Measurements from ENCODE around the gene VAV3.

Gene VAV3

GRCh38 chr1:108000620-108001111 is 35.7 kb upstream of the VAV3 start:
- peak; percentile 26 for DNase-seq (ENCODE audit: low read depth)
- TF ChIP-seq CTCF (conservative IDR thresholded peaks at IDR 0.05; ENCODE audit: low read length): no peak
- H3K4me3 ChIP-seq (ENCODE audit: low read length): no peak overlapping the region

DNA sequence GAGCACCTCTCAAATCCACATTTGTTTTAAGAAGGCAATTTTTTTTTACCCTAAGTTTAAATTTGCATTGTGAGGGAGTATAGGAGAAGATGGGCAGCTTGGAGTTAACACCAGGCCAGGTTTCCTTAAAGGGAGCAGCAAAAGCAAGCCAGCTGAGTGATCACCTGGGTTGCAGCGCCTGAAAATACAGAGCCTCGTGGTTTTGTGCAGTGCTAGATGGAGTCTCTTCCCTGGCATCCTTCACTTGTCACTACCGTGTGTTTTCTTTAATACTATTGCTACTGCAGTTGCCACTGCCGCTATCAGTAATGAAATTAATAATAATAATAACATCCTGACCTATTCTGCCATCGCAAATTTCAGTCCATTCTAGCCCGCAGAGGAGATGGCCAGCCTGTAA is 35.2 kb upstream of the VAV3 start:
- no peak for TF ChIP-seq CTCF (conservative IDR thresholded peaks at IDR 0.05; ENCODE audit: low read length)
- H3K4me3 ChIP-seq (ENCODE audit: low read length): no peak overlapping the region
- DNase-seq (ENCODE audit: low read depth): no peak

- no peak for TF ChIP-seq CTCF (conservative IDR thresholded peaks at IDR 0.05; ENCODE audit: low read length)
- no peak for DNase-seq (ENCODE audit: low read depth)
These were observed 32.9 kb upstream of the VAV3 start for GRCh38 chr1:107997866-107998265.

DNA sequence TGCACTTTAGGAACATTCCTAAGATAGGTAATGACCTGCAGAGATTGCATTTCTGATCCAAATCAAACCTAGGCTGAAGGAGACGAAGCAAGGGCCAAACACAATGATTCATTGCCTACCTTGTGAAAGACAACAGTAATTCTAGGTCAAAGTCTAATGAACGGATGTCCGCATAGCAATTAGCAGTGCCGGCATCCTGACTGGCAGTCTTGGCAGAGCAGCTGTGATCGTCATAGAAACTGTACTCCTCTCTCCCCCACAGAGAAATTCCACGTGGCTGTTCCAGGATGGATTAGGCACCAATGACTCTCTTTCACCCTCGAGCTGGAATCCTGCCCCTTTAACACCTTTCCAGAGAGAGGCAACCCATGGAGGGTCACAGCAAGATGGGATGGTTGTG is 28.9 kb upstream of the VAV3 start:
- DNase-seq (ENCODE audit: low read depth): no peak
- no peak overlapping the region for H3K4me3 ChIP-seq (ENCODE audit: low read length)
- TF ChIP-seq CTCF (conservative IDR thresholded peaks at IDR 0.05; ENCODE audit: low read length): no peak

More at GRCh38 chr1:107997866-107998265, 32.9 kb upstream of the VAV3 start:
- no peak overlapping the region for H3K4me3 ChIP-seq (ENCODE audit: low read length)

GRCh38 chr1:107992347-107992746 is 27.4 kb upstream of the VAV3 start:
- no peak overlapping the region for H3K4me3 ChIP-seq (ENCODE audit: low read length)
- TF ChIP-seq CTCF (conservative IDR thresholded peaks at IDR 0.05; ENCODE audit: low read length): no peak
- no peak for DNase-seq (ENCODE audit: low read depth)

- no peak overlapping the region for H3K4me3 ChIP-seq (ENCODE audit: low read length)
- peak; percentile 90 for DNase-seq (ENCODE audit: low read depth)
- no peak for TF ChIP-seq CTCF (conservative IDR thresholded peaks at IDR 0.05; ENCODE audit: low read length)
These were observed 26.5 kb upstream of the VAV3 start for GRCh38 chr1:107991371-107992066.

GRCh38 chr1:107990606-107991005 is 25.6 kb upstream of the VAV3 start:
- no peak for TF ChIP-seq CTCF (conservative IDR thresholded peaks at IDR 0.05; ENCODE audit: low read length)
- no peak for DNase-seq (ENCODE audit: low read depth)
- no peak overlapping the region for H3K4me3 ChIP-seq (ENCODE audit: low read length)

Measured in AG10803 (cell line).